Smooth muscle cell (in vitro differentiated cells): Measurements from ENCODE around the gene NFIA. TPM values are rescaled to one million over a fixed set of nuclear protein-coding genes. Genes with fewer than 3 reads are reported as not detected.

Experiments used
- DNase-seq: peaks from one replicate; lab custom pipeline; 2025; ENCODE audit not compliant: unreplicated experiment; lab: John Stamatoyannopoulos, UW
- H2AFZ ChIP-seq: fragments of 200-600 bp; sonication (generic); 2 replicates; pipeline ENCODE4 v1.6.0; 2016; ENCODE audit warnings: antibody characterized with exemption, low read depth, mild to moderate bottlenecking
- H3F3A ChIP-seq: fragments of 200-600 bp; sonication (generic); 2 replicates; pipeline ENCODE4 v1.6.0; 2017; ENCODE audit warnings: antibody characterized with exemption, low read depth
- H3K27ac ChIP-seq: fragments of 200-600 bp; sonication (generic); 2 replicates; pipeline ENCODE4 v1.5.1; 2016; ENCODE audit warnings: low read depth, mild to moderate bottlenecking
- H3K27me3 ChIP-seq: fragments of 200-600 bp; sonication (generic); 2 replicates; pipeline ENCODE4 v1.6.1; 2016; ENCODE audit warnings: low read depth, mild to moderate bottlenecking
- H3K36me3 ChIP-seq: fragments of 200-600 bp; sonication (generic); 2 replicates; pipeline ENCODE4 v1.5.1; 2016; ENCODE audit warnings: low read depth
- H3K4me1 ChIP-seq: fragments of 200-600 bp; sonication (generic); 2 replicates; pipeline ENCODE4 v1.5.1; 2016; ENCODE audit warnings: low read depth
- H3K4me2 ChIP-seq: fragments of 200-600 bp; sonication (generic); 2 replicates; pipeline ENCODE4 v1.6.0; 2016; ENCODE audit warnings: mild to moderate bottlenecking
- H3K4me3 ChIP-seq: fragments of 200-600 bp; sonication (generic); 2 replicates; pipeline ENCODE4 v1.5.1; 2016; ENCODE audit warnings: mild to moderate bottlenecking
- H3K79me2 ChIP-seq: fragments of 200-600 bp; sonication (generic); 2 replicates; pipeline ENCODE4 v1.6.0; 2016; ENCODE audit warnings: low read depth, mild to moderate bottlenecking
- H3K9ac ChIP-seq: fragments of 200-600 bp; sonication (generic); 2 replicates; pipeline ENCODE4 v1.6.0; 2016; ENCODE audit warnings: low read depth
- H3K9me3 ChIP-seq: fragments of 200-600 bp; sonication (generic); replicated peaks from 2 replicates; pipeline ENCODE4 v1.5.1; 2016; ENCODE audit warnings: low read depth
- H4K20me1 ChIP-seq: fragments of 200-600 bp; sonication (generic); 2 replicates; pipeline ENCODE4 v1.6.0; 2016; ENCODE audit warnings: low read depth
- WGBS: methylation state at CpG from one replicate; pipeline ENCODE4 v1.1.7; 2016; ENCODE audit warnings: low lambda C conversion rate; 5-methylcytosine and 5-hydroxymethylcytosine counted together
- polyA plus RNA-seq: library from polyadenylated mRNA; unstranded; fragments of >200 nt; fragmentation: Nextera tagmentation; extraction: Ambion mirVana; gene quantifications from 2 replicates; pipeline ENCODE4 v1.2.1, GENCODE V29; 2016
- total RNA-seq: library from RNA; depleted of rRNA; stranded (reverse); fragments of >200 nt; gene quantifications from 2 replicates; pipeline ENCODE4 v1.2.3, GENCODE V29; 2014
- TF ChIP-seq, protein P1 (sequence below): fragments of 200-600 bp; sonication (generic); IDR thresholded peaks from 2 replicates; pipeline ENCODE4 v1.5.1; 2017; ENCODE audit warnings: borderline replicate concordance, mild to moderate bottlenecking, antibody characterized with exemption; ENCODE audit not compliant: insufficient read depth, poor library complexity, severe bottlenecking

Gene NFIA
- total and polyA plus RNA-seq, 2 experiments from 2014 or later, result 5.0 to 6.2 TPM

DNA sequence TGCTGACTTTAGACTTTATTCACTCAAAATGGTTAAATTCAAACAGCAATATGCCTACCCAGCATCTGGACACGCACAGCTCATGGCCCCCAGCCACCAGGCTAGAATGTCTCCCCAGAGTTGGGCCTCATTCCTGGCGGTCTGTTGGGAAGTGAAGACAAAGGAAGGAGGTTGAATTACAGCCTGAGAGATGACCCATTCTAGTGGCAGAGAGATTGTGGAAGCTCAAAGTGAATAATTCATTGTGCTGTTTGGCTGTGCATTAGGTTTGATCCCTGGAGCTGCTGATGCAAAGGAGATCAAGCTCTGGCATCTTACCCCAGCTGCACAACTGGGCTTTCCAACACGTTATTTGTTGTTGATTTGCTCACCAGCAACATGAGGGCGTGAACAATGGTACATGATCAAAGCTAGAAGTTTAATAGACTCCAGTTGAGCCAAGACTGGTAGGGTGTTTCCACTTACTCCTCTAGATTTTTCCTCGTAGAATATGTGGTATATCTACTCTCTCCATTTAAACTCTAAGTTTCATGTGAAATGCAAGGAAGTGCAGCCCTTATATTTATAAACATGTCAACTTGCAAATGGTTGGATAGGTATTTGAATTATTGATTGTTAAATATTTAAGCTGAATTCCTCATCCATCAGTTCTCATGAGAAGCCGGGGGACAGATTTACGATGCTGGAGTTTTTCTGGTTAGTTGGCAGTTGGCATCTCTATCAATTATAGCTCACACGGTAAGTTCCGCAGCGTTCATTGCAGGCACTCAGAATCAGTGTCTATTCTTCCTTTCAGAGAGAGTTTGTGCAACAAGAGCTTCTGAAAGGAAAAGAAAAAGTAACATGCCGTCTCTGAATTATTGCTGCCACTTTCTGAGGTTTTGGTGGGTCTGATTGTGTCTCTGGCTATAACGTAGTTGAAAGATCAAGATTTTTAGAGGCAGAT is 419.9 kb downstream of the NFIA start:
- Histone ChIP-seq H3K36me3 (no peaks in the 10 kb centered on the region), H3K9me3 (no peaks in the 10 kb centered on the region), H3K79me2 (no peaks in the 10 kb centered on the region), H3K4me3 (no peak overlapping the region), H3K9ac (no peak overlapping the region), H3K27ac (no peak overlapping the region), H2AFZ (no peak overlapping the region), H3K27me3 (no peaks in the 10 kb centered on the region), H3K4me1 (no peaks in the 10 kb centered on the region), H3K4me2 (no peak overlapping the region), H4K20me1 (no peaks in the 10 kb centered on the region), H3F3A (no peaks in the 10 kb centered on the region)
- no peak for DNase-seq
- TF ChIP-seq, protein P1, sequence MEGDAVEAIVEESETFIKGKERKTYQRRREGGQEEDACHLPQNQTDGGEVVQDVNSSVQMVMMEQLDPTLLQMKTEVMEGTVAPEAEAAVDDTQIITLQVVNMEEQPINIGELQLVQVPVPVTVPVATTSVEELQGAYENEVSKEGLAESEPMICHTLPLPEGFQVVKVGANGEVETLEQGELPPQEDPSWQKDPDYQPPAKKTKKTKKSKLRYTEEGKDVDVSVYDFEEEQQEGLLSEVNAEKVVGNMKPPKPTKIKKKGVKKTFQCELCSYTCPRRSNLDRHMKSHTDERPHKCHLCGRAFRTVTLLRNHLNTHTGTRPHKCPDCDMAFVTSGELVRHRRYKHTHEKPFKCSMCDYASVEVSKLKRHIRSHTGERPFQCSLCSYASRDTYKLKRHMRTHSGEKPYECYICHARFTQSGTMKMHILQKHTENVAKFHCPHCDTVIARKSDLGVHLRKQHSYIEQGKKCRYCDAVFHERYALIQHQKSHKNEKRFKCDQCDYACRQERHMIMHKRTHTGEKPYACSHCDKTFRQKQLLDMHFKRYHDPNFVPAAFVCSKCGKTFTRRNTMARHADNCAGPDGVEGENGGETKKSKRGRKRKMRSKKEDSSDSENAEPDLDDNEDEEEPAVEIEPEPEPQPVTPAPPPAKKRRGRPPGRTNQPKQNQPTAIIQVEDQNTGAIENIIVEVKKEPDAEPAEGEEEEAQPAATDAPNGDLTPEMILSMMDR, result no peak
- 87% methylated on average over 12 of the region's 12 CpGs for WGBS

DNA sequence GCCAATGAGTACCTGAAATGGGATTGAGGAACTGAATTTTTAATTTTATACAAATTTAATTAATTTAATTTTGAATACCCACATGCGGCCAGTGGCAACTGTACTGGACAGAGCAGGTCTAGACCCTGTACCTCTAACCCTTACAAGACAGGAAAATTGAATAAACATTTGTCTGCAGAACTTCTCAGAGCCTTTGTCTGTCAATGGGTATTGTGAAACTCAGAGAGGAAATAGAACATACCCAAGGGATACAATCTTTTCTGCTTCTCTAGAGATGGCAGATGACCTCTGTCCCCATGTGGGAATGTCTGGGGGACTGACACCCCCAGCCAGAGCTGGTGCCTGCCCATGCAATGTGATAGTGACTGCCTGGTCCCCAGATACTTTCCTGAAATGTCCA is 421.9 kb downstream of the NFIA start:
- Histone ChIP-seq H3K9ac (no peak overlapping the region), H3K79me2 (no peaks in the 10 kb centered on the region), H3K27ac (no peak overlapping the region), H3K4me1 (no peaks in the 10 kb centered on the region), H3K4me2 (no peak overlapping the region), H3K4me3 (no peak overlapping the region), H4K20me1 (no peaks in the 10 kb centered on the region), H3K9me3 (no peaks in the 10 kb centered on the region), H2AFZ (no peak overlapping the region), H3K36me3 (no peaks in the 10 kb centered on the region), H3K27me3 (no peaks in the 10 kb centered on the region), H3F3A (no peaks in the 10 kb centered on the region)
- TF ChIP-seq, protein P1, result no peak
- DNase-seq, result no peak
- WGBS, result 93% methylated on average over 1 of the region's 1 CpG

DNA sequence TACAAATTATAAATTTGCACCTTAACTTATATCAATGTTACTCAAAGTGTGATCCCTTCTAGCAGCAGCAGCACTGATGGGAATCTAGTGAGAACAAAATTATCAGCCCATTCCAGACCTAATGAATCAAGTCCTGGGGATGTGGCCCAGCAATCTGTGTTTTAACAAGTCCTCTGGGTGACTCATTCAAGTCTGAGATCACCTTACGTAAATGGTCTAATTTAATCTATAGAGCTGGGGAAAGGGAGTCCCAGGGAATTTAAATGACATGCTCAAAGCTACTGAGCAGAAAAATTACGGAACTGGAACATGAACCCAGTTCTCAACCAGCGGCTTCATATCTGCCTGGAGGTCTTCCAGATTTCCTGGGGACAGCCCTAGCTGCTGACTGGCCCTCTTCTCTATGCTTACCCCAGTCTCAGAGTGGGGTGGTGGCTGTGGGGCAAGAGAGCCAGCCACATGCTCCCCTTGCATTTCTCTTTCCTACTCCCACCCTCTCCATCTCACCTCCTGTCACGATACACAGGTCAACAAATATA is 422.6 kb downstream of the NFIA start:
- DNase-seq, result no peak
- H4K20me1 ChIP-seq, result no peaks in the 10 kb centered on the region
- H3K79me2 ChIP-seq, result no peaks in the 10 kb centered on the region
- H3F3A ChIP-seq, result no peaks in the 10 kb centered on the region
- no peak overlapping the region for H3K4me2 ChIP-seq
- no peaks in the 10 kb centered on the region for H3K27me3 ChIP-seq
- no peak overlapping the region for H3K4me3 ChIP-seq
- WGBS, result 38% methylated on average over 4 of the region's 4 CpGs
- H3K9me3 ChIP-seq, result no peaks in the 10 kb centered on the region
- H2AFZ ChIP-seq, result no peak overlapping the region
- no peak overlapping the region for H3K9ac ChIP-seq
- no peaks in the 10 kb centered on the region for H3K36me3 ChIP-seq
- H3K27ac ChIP-seq, result no peak overlapping the region
- TF ChIP-seq, protein P1, result no peak
- no peaks in the 10 kb centered on the region for H3K4me1 ChIP-seq
